ENCODE measurements around the gene TIGD6. TPM values are rescaled to one million over a fixed set of nuclear protein-coding genes. Genes with fewer than 3 reads are reported as not detected.

Gene TIGD6
- total and polyA plus RNA-seq, 10 of the 15 experiments (the other 5 are each of a cell fraction or from before 2014, with no cell fraction given), result 0.84 to 4.1 (median 2.7) TPM

GRCh38 chr5:150035139-150035895 lies 34.9 kb upstream of the TIGD6 start:
- RAD21 ChIA-PET (ENCODE audit: unreplicated experiment), result interaction anchor here (0.6 to 1.4 kb wide), 3 partner anchors 34 to 206 kb away, joined by 3 read pairs; no protein-coding TSS in a partner anchor
- FAIRE-seq, result peak; percentile 66
- Histone ChIP-seq H3K36me3 (ENCODE audit: control insufficient read depth in 2 of 2, insufficient read depth in 2 of 2, low read length in 1 of 2) (peaks cover 17 to 57% of the 10 kb centered on the region in 2 experiments), H3K9ac (ENCODE audit: control insufficient read depth, insufficient read depth, low read length) (no peak overlapping the region), H3K27ac (ENCODE audit: control insufficient read depth, insufficient read depth) (no peak overlapping the region), H3K4me1 (ENCODE audit: control insufficient read depth, insufficient read depth, low read length) (peaks cover 7% of the 10 kb centered on the region), H3K4me3 (no peak overlapping the region), H3K79me2 (ENCODE audit: control insufficient read depth, insufficient read depth, low read length) (no peaks in the 10 kb centered on the region), H3K27me3 (replicated peaks in 1 of 2; ENCODE audit: control insufficient read depth in 2 of 2, insufficient read depth in 2 of 2, low read length in 1 of 2) (no peaks in the 10 kb centered on the region), H3K4me2 (ENCODE audit: control insufficient read depth, insufficient read depth) (no peak overlapping the region), H2AFZ (ENCODE audit: control insufficient read depth, low read depth, low read length) (no peak overlapping the region), H4K20me1 (ENCODE audit: control insufficient read depth, insufficient read depth) (no peaks in the 10 kb centered on the region), H3K9me3 (replicated peaks; ENCODE audit: control insufficient read depth, insufficient read depth, low read length) (no peaks in the 10 kb centered on the region)
- in situ Hi-C loops (cut with MboI), result no loop called here
- SMC1A ChIA-PET (ENCODE audit: uncharacterized antibody, unreplicated experiment), result interaction anchor here (0.8 to 1.5 kb wide), 6 partner anchors 8 to 183 kb away, joined by 3 to 4 read pairs (median 3); no protein-coding TSS in a partner anchor
- BruUV-seq (replicated peaks), result no TSS peak
- 65% methylated on average over 7 of the region's 7 CpGs for WGBS (ENCODE audit: insufficient coverage, insufficient replicate concordance, low lambda C conversion rate, missing lambda C conversion rate)
- ATAC-seq, result peak; percentile 100
- intact Hi-C loops (cut with micrococcal nuclease; ENCODE audit: unreplicated experiment), result loop anchor here (5.0 kb wide), 1 partner anchor 182 kb away; no protein-coding TSS in a partner anchor
- POLR2A ChIA-PET, result no interaction called here
- peak; percentile 42 for DNase-seq (ENCODE audit: low read depth, low spot score)
- no peak for TF ChIP-seq PAX5 (IDR thresholded peaks at IDR 0.05; ENCODE audit: borderline replicate concordance, low read depth, low read length)
- TF ChIP-seq, protein P1, sequence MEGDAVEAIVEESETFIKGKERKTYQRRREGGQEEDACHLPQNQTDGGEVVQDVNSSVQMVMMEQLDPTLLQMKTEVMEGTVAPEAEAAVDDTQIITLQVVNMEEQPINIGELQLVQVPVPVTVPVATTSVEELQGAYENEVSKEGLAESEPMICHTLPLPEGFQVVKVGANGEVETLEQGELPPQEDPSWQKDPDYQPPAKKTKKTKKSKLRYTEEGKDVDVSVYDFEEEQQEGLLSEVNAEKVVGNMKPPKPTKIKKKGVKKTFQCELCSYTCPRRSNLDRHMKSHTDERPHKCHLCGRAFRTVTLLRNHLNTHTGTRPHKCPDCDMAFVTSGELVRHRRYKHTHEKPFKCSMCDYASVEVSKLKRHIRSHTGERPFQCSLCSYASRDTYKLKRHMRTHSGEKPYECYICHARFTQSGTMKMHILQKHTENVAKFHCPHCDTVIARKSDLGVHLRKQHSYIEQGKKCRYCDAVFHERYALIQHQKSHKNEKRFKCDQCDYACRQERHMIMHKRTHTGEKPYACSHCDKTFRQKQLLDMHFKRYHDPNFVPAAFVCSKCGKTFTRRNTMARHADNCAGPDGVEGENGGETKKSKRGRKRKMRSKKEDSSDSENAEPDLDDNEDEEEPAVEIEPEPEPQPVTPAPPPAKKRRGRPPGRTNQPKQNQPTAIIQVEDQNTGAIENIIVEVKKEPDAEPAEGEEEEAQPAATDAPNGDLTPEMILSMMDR (IDR thresholded peaks at IDR 0.05 in 2 of 3, conservative IDR thresholded peaks at IDR 0.05 in 1 of 3; ENCODE audit: control insufficient read depth in 2 of 3, extremely low read depth in 1 of 3, insufficient read depth in 1 of 3, low read depth in 3 of 3, low read length in 3 of 3), result no peak
- TF ChIP-seq BHLHE40 (IDR thresholded peaks at IDR 0.05; ENCODE audit: borderline replicate concordance in 1 of 2, low read depth in 2 of 2, low read length in 1 of 2), result 0 out of 4 replicates have a peak, but pooled peaks of 1 of the 2 experiments have one; percentile 12
- peak; percentile 43; the same call in 1 of the 2 replicates for TF ChIP-seq HDGF (IDR thresholded peaks at IDR 0.05)
- peak; percentile 64 for TF ChIP-seq IRF4 (IDR thresholded peaks at IDR 0.05; ENCODE audit: low read depth, low read length)
- peak; percentile 98 for TF ChIP-seq SPI1 (IDR thresholded peaks at IDR 0.05; ENCODE audit: borderline replicate concordance, insufficient read depth, low read depth, low read length)
- CTCF ChIA-PET, result interaction anchor here (0.6 to 3.4 kb wide), 5 partner anchors 9 to 182 kb away, joined by 3 to 17 read pairs (median 3); no protein-coding TSS in a partner anchor

All from GM12878 (cell line).